H9 (cell line): ENCODE results near the gene ARHGAP27. TPM values are rescaled to one million over a fixed set of nuclear protein-coding genes. Genes with fewer than 3 reads are reported as not detected.
A peak's percentile ranks its signal among the peaks of the same experiment; 100 is the strongest.
"Not testable (repeated sequence)": the region's sequence is repeated elsewhere in the genome, so short reads cannot be mapped to it uniquely, and the experiment has no call there.

Source experiments
- DNase-seq: peaks from one replicate; pipeline ENCODE4 v3.0.0-alpha.2; 2017
- H2AFZ ChIP-seq: one replicate; pipeline ENCODE4 v1.6.1; 2013; ENCODE audit warnings: mild to moderate bottlenecking, low read length, control low read depth, moderate library complexity
- H2AK5ac ChIP-seq: 2 replicates; pipeline ENCODE4 v1.6.1; 2013; ENCODE audit warnings: low read length, control low read depth, mixed read lengths; ENCODE audit not compliant: insufficient read length
- H2BK120ac ChIP-seq: one replicate; pipeline ENCODE4 v1.6.1; 2013; ENCODE audit warnings: low read depth, mild to moderate bottlenecking, low read length, control low read depth, inconsistent platforms; ENCODE audit not compliant: poor library complexity, severe bottlenecking
- H2BK12ac ChIP-seq: 2 replicates; pipeline ENCODE4 v1.6.1; 2013; ENCODE audit warnings: low read length, control low read depth, mixed read lengths, low read depth; ENCODE audit not compliant: insufficient read length
- H2BK15ac ChIP-seq: 2 replicates; pipeline ENCODE4 v1.6.1; 2013; ENCODE audit warnings: low read depth, low read length, control low read depth
- H2BK20ac ChIP-seq: one replicate; pipeline ENCODE4 v1.6.1; 2013; ENCODE audit warnings: low read depth, mild to moderate bottlenecking, low read length, control low read depth, inconsistent platforms; ENCODE audit not compliant: poor library complexity, severe bottlenecking
- H2BK5ac ChIP-seq: 2 replicates; pipeline ENCODE4 v1.6.1; 2013; ENCODE audit warnings: low read length, control low read depth, mixed read lengths; ENCODE audit not compliant: insufficient read length
- H3K14ac ChIP-seq: 2 replicates; pipeline ENCODE4 v1.6.1; 2013; ENCODE audit warnings: low read length, control low read depth; ENCODE audit not compliant: insufficient read depth
- H3K18ac ChIP-seq: 2 replicates; pipeline ENCODE4 v1.6.1; 2013; ENCODE audit warnings: low read depth, mild to moderate bottlenecking, mixed read lengths, low read length, control low read depth; ENCODE audit not compliant: insufficient read length
- H3K23ac ChIP-seq: 2 replicates; pipeline ENCODE4 v1.6.1; 2013; ENCODE audit warnings: low read length, control low read depth, mixed read lengths, low read depth; ENCODE audit not compliant: insufficient read length
- H3K23me2 ChIP-seq: 2 replicates; pipeline ENCODE4 v1.6.1; 2013; ENCODE audit warnings: low read depth, mild to moderate bottlenecking, mixed read lengths, low read length, control low read depth; ENCODE audit not compliant: insufficient read length, poor library complexity, severe bottlenecking
- H3K27ac ChIP-seq: 2 replicates; pipeline ENCODE4 v1.5.1; 2013; ENCODE audit warnings: low read length, control low read depth, mixed read lengths, low read depth; ENCODE audit not compliant: insufficient read length
- H3K27me3 ChIP-seq: 2 replicates; pipeline ENCODE4 v1.6.1; 2013; ENCODE audit warnings: low read length, control low read depth, inconsistent platforms; ENCODE audit not compliant: insufficient read depth
- H3K4ac ChIP-seq: 2 replicates; pipeline ENCODE4 v1.6.1; 2013; ENCODE audit warnings: low read depth, mild to moderate bottlenecking, control low read depth, inconsistent platforms, low read length, moderate library complexity
- H3K4me1 ChIP-seq: 2 replicates; pipeline ENCODE4 v1.6.1; 2013; ENCODE audit warnings: low read length, control low read depth, inconsistent platforms; ENCODE audit not compliant: insufficient read depth
- H3K4me2 ChIP-seq: 2 replicates; pipeline ENCODE4 v1.6.1; 2013; ENCODE audit warnings: low read length, control low read depth, mixed read lengths; ENCODE audit not compliant: insufficient read length, insufficient read depth
- H3K56ac ChIP-seq: 2 replicates; pipeline ENCODE4 v1.6.1; 2013; ENCODE audit warnings: low read depth, mild to moderate bottlenecking, mixed read lengths, low read length, control low read depth; ENCODE audit not compliant: insufficient read length
- H3K79me1 ChIP-seq: 2 replicates; pipeline ENCODE4 v1.6.1; 2013; ENCODE audit warnings: low read depth, mild to moderate bottlenecking, moderate library complexity, low read length, control low read depth, inconsistent platforms; ENCODE audit not compliant: insufficient read depth, poor library complexity, severe bottlenecking
- H3K79me2 ChIP-seq: 2 replicates; pipeline ENCODE4 v1.6.1; 2013; ENCODE audit warnings: low read length, control low read depth, inconsistent platforms; ENCODE audit not compliant: insufficient read depth
- H3K9ac ChIP-seq: 2 replicates; pipeline ENCODE4 v1.6.1; 2013; ENCODE audit warnings: low read length, control low read depth, mixed read lengths; ENCODE audit not compliant: insufficient read length; ENCODE audit errors: extremely low read depth
- H3K9me3 ChIP-seq: one replicate; pipeline ENCODE4 v1.6.1; 2013; ENCODE audit warnings: low read depth, low read length, inconsistent platforms; ENCODE audit not compliant: control insufficient read depth
- H3T11ph ChIP-seq: one replicate; pipeline ENCODE4 v1.6.1; 2013; ENCODE audit warnings: mild to moderate bottlenecking, low read length, control low read depth, inconsistent platforms
- H4K20me1 ChIP-seq: one replicate; pipeline ENCODE4 v1.6.1; 2013; ENCODE audit not compliant: control insufficient read depth, insufficient read length, insufficient read depth
- H4K5ac ChIP-seq: 2 replicates; pipeline ENCODE4 v1.6.1; 2013; ENCODE audit warnings: low read depth, mild to moderate bottlenecking, mixed read lengths, low read length, control low read depth; ENCODE audit not compliant: insufficient read length
- H4K8ac ChIP-seq: replicated peaks from 2 replicates; pipeline ENCODE4 v1.6.1; 2013; ENCODE audit warnings: low read length, control low read depth, mixed read lengths, low read depth; ENCODE audit not compliant: insufficient read length
- H4K91ac ChIP-seq: 2 replicates; pipeline ENCODE4 v1.6.1; 2013; ENCODE audit warnings: low read depth, mild to moderate bottlenecking, moderate library complexity, mixed read lengths, low read length, control low read depth; ENCODE audit not compliant: insufficient read length
- H3K27ac Mint-ChIP-seq, 3 experiments: 2 replicates in 2 of 3; 3 replicates in 1 of 3; pipeline ENCODE4 v1.8.0; 2020 to 2021; ENCODE audit warnings: mixed read lengths in 3 of 3, mild to moderate bottlenecking in 1 of 3, moderate library complexity in 1 of 3
- H3K27me3 Mint-ChIP-seq: 2 replicates; pipeline ENCODE4 v1.8.0; 2021; ENCODE audit warnings: low read depth, mild to moderate bottlenecking, moderate library complexity, mixed read lengths
- H3K36me3 Mint-ChIP-seq, 3 experiments: 2 replicates in 2 of 3; 3 replicates in 1 of 3; pipeline ENCODE4 v1.8.0; 2020 to 2021; ENCODE audit warnings: low read depth in 3 of 3, mixed read lengths in 3 of 3; ENCODE audit not compliant: insufficient read depth in 1 of 3
- H3K4me1 Mint-ChIP-seq, 2 experiments: 2 replicates each; pipeline ENCODE4 v1.8.0; 2020; ENCODE audit warnings: mixed read lengths in 2 of 2
- H3K4me3 Mint-ChIP-seq, 2 experiments: 2 replicates in 1 of 2; 3 replicates in 1 of 2; pipeline ENCODE4 v1.8.0; 2020 to 2021; ENCODE audit warnings: mild to moderate bottlenecking in 2 of 2, mixed read lengths in 2 of 2, moderate library complexity in 1 of 2
- H3K9me3 Mint-ChIP-seq, 2 experiments: 2 replicates in 1 of 2; 3 replicates in 1 of 2; pipeline ENCODE4 v1.8.0; 2020; ENCODE audit warnings: mild to moderate bottlenecking in 2 of 2, mixed read lengths in 2 of 2, moderate library complexity in 1 of 2
- CTCF ChIP-seq: fragments of 200-600 bp; sonication (generic); conservative IDR thresholded peaks from 3 replicates; pipeline ENCODE4 v1.8.0; 2021; ENCODE audit warnings: antibody characterized with exemption, mild to moderate bottlenecking
- WGBS: extraction: QIAGEN DNeasy Blood & Tissue Kit; methylation state at CpG from one replicate; pipeline ENCODE4 v1.1.7; 2013; ENCODE audit warnings: missing lambda C conversion rate, low lambda C conversion rate, mixed read lengths; ENCODE audit not compliant: insufficient read length; ENCODE audit errors: extremely low coverage; 5-methylcytosine and 5-hydroxymethylcytosine counted together
- total RNA-seq: library from RNA; stranded (reverse); gene quantifications from 2 replicates; pipeline ENCODE4 v1.2.1, GENCODE V29; 2021

Gene ARHGAP27
- total RNA-seq, 1 experiment from 2014 or later = 9.9 TPM

- no CpG with 5 or more reads among the region's 8 CpGs for WGBS
- DNase-seq = peak; percentile 58
- H3K56ac ChIP-seq = no peak overlapping the region
- no peak overlapping the region for H2BK20ac ChIP-seq
- no peaks in the 10 kb centered on the region for H3K27me3 ChIP-seq
- Mint-ChIP-seq H3K27me3 (no peaks in the 10 kb centered on the region), H3K27ac (no peak overlapping the region), H3K4me1 (peaks cover 0 to 5% of the 10 kb centered on the region in 2 experiments; a peak in 2 of 4 replicates), H3K9me3 (no peaks in the 10 kb centered on the region), H3K36me3 (no peaks in the 10 kb centered on the region), H3K4me3 (no peak overlapping the region)
- no peak overlapping the region for H3K23ac ChIP-seq
- H4K8ac ChIP-seq = no peak overlapping the region
- H3K4me2 ChIP-seq = no peak overlapping the region
- no peak overlapping the region for H2BK120ac ChIP-seq
- no peak overlapping the region for H2BK12ac ChIP-seq
- no peaks in the 10 kb centered on the region for H3K4me1 ChIP-seq
- no peaks in the 10 kb centered on the region for H4K20me1 ChIP-seq
- H2BK5ac ChIP-seq = no peak overlapping the region
- H2AK5ac ChIP-seq = no peak overlapping the region
- H3K27ac ChIP-seq = no peak overlapping the region
- no peak overlapping the region for H2AFZ ChIP-seq
- H3K9ac ChIP-seq = no peak overlapping the region
- H3K4ac ChIP-seq = no peak overlapping the region
- H3K79me1 ChIP-seq = no peaks in the 10 kb centered on the region
- no peak overlapping the region for H4K91ac ChIP-seq
- no peak overlapping the region for H3K18ac ChIP-seq
- H4K5ac ChIP-seq = no peak overlapping the region
- H3K14ac ChIP-seq = no peak overlapping the region
- peak; percentile 35; the same call in 2 of the 3 replicates for TF ChIP-seq CTCF
- H3K23me2 ChIP-seq = no peaks in the 10 kb centered on the region
- no peak overlapping the region for H3T11ph ChIP-seq
- H3K9me3 ChIP-seq = no peaks in the 10 kb centered on the region
- no peak overlapping the region for H2BK15ac ChIP-seq
- no peaks in the 10 kb centered on the region for H3K79me2 ChIP-seq
Observed at GRCh38 chr17:45451131-45451530, 18.5 kb upstream of the ARHGAP27 start.

DNA sequence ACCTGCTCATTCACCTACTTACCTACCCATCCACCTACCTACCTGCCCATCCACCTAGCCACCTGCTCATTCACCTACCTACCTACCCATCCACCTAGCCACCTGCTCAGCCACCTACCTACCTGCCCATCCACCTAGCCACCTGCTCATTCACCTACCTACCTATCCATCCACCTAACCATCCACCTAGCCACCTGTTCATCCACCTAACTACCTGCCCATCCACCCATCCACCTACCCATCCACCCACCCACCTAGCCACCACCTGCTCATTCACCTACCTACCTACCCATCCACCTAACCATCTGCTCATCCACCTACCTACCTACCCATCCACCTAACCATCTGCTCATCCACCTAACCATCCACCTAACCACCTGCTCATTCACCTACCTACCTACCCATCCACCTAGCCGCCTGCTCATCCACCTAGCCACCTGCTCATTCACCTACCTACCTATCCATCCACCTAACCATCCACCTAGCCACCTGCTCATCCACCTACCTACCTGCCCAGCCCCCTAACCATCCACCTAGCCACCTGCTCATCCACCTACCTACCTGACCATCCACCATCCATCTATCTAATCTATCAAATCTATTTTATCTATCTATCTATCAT is 17.1 kb upstream of the ARHGAP27 start:
- not testable (repeated sequence) for H2AK5ac ChIP-seq, H3K18ac ChIP-seq, H3K4me1 Mint-ChIP-seq, H3K4me3 Mint-ChIP-seq, H3K27me3 ChIP-seq, H4K5ac ChIP-seq, H3K79me1 ChIP-seq, H3K23ac ChIP-seq, H3K27me3 Mint-ChIP-seq, H3K36me3 Mint-ChIP-seq, H4K8ac ChIP-seq, H3K9me3 ChIP-seq, H3K14ac ChIP-seq, H3T11ph ChIP-seq, H2BK15ac ChIP-seq, H3K27ac ChIP-seq, H2BK20ac ChIP-seq, H3K4ac ChIP-seq, H2BK120ac ChIP-seq, H2BK12ac ChIP-seq, H4K91ac ChIP-seq, H2BK5ac ChIP-seq, H2AFZ ChIP-seq, H3K79me2 ChIP-seq, H3K9me3 Mint-ChIP-seq, DNase-seq, H3K9ac ChIP-seq, H3K27ac Mint-ChIP-seq, H4K20me1 ChIP-seq, H3K4me2 ChIP-seq, H3K56ac ChIP-seq, H3K4me1 ChIP-seq, H3K23me2 ChIP-seq
- no CpG with 5 or more reads among the region's 1 CpG for WGBS
